Stimulated activated CD8-positive, alpha-beta memory T cell treated with anti-CD3 and anti-CD28 coated beads, Interleukin-15, amount 100 ng/mL, for 24 hours (primary cell): Measurements from ENCODE around the gene TUBA3C.

ENCODE experiments used
- DNase-seq: peaks from one replicate; pipeline ENCODE4 v3.0.0-alpha.2; 2020; ENCODE audit warnings: low read depth

The TUBA3C gene

DNA sequence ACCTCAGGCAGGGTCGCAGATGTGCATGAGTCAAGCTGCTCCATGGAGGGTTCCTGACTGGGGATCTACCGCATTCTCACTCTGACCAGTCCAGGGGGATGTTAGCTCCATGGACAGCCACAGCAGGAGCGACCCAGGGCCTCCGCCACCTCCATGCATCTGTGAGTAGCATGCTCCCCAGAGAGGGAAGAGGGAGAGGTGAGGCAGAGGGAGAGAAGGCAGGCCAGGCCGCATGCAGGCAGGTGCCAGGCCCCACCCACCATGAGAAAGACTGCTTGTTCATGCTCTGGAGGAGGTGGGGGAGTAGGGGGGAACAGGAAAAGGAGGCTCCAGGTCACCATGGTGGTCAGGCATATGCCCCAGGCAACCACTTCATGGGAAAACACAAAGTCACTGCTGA lies 20.3 kb downstream of the TUBA3C start:
- DNase-seq, result no peak

DNA sequence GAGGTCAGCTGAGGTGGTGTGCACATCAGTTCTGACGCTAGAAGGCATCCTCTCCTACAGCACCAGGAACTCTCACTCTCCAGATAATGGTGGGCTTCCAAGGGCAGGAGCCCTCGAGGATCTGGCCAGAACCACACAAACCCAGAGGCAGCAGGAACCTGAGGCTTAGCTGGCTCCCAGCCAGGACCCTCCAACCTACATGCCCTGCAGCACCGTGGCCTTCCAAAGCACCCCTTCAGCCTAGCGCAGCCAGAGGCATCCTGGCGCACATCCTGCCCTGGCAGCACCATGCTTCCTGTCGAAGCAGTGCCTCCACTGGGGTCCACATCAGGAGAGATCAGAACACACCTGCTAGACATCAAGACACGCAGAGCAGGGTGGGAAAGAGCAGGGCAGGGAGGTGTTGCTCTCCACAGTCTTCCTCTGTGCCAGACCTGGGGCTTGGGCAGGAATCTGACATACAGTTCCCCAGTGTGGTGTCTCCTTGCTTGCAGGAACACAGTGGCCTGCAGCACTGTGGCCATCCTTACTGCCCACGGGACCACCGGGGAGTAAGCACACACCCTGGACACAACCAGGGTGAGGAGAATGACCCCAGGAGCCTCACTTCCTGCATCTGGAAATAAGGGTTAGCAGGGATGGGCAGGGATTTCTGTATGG lies 21.7 kb downstream of the TUBA3C start:
- no peak for DNase-seq

DNA sequence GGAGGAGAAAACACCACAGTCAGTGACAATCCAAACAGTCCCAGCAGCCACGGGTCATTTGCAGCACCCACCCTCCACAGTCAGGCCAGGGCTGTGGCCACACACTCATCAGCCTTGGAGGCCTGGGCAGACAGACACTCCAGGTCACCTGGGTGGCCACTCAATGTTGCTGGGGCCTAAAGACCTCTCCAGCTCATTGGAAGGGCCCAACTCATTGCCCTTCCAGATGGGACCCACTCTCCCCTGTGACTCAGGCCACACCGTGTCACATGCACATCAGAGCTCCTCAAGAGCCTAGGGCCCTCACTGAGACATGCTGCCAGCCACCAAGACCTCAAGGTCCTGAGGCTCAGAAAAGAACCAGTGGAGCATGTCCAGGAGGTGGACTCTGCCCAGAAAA lies 22.4 kb downstream of the TUBA3C start:
- DNase-seq, result no peak

DNA sequence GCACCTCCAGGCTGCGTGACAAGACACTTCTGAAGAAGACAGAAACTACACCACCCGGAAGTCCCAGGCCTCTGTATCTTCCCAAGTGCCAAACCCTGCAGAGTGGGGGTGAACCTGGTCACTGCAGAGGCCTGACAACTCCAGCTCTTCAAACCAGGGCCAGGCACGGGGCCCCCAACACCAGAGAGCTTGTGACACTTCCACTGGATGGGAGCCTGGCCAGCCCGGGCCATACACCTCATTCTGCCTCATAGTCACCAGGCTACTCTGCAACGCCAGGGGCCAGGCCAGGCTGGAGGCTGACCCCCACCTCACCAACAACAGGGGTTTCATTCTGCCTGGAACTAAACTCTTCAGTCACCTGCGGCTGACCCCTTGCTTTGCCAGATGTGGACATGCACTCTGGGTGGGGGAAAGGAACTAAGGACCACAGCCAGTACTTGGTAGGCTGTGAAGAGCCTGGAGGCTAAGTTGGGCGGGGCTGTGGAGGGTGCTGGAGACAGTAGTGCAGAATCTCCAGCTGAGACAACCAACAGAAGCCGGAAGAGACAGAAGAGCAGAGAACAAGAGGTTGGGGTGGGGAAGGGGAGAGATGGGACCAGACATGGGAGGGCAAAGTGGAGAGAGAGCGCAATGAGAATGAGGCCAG lies 23.0 kb downstream of the TUBA3C start:
- DNase-seq, result no peak

DNA sequence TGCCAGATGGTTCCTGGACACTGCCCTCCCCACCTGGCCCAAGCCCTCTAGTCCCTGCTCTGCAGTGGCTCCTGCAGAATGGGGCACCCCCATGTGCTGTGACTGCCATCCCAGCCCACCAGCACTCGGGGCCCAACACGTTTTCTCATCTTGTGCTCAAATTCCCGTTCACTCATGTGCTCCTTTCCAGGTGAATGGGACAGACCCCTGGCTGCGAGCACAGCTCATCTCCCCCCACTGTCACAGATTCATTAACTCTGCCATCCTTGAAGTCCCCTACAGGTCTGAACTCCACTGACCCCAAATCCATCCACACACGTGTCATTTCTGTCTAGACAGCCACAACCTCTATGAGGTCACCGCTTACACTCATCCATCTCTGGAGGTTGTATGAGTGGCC lies 23.6 kb downstream of the TUBA3C start:
- no peak for DNase-seq

DNA sequence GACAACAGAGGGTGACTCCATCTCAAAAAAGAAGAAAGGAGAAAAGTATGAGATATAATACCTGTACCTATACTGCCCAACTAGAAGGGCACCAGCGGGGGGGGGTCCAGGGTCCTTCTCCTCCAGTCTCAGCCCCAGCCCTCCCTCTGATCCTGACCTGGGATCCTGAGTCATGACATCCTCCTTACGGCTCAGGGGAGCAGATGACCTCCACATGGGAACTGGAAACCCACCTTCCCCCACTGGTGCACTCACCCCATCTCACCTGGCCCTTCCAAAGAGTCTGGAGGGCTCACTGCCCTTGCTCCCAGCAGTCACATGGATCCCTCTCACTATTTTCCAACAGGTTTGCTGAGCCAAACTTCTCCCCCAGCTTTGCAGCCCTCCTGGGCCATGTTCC lies 24.2 kb downstream of the TUBA3C start:
- no peak for DNase-seq

DNA sequence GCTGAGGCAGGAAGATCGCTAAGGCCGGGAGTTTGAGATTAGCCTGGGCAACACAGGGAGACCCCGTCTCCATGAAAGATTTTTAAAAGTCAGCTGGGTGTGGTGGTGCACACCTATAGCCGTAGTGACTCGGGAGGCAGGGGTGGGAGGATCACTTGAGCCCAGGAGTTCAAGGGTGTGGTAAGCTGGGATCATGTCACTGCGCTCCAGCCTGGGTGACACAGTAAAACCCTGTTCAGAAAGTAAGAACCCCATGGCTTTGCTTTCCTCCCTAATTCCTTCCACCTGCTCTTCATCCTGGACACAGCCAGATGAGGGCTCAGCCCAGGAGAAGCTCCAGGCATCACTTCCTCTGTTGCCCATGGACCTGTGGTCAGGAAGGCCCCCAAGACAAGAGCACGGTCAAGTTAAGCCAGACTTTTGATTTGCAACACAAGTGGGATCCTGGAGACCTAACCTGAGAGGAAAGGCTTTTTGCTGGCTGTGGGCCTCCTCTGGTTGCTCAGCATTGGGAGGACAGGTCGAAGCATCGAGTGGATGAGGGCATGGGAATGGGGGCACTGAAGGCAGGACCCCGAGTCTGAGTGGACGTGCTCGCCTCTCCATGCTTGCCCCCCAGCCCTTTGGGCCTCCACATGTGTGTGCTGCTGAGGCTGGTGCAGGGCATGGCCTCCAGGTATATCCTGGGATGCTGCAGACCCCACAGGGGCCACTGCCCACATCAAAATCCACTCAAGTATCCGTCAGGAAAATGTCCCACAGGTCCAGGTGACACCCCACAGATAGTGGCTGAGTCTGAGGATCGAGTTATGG lies 25.4 kb downstream of the TUBA3C start:
- no peak for DNase-seq

DNA sequence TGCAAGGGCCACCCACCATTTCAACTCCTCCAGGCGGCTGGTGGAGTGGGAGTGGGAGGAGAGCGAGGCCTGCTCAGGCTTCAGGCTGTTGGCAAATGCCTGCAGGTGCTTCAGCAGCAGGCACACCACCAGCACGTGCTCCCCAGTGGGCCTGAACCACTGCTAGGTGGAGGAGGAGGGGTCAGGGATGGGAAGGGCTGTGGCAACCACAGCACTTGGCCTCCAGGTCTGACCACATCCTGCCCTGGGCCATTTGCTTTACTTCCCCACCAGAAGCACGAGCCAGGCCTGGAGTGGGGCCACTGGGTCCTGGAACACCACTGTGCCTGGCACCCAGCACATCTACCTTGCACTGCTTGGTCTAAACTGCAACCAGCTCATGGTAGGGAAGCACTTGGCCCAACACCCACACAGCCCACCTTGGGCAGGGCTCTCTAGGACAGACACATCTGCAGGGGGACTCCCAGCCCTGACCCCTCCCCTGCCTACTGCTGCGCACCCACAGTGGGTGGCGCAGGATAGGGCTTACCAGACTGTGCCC lies 26.2 kb downstream of the TUBA3C start:
- no peak for DNase-seq

DNA sequence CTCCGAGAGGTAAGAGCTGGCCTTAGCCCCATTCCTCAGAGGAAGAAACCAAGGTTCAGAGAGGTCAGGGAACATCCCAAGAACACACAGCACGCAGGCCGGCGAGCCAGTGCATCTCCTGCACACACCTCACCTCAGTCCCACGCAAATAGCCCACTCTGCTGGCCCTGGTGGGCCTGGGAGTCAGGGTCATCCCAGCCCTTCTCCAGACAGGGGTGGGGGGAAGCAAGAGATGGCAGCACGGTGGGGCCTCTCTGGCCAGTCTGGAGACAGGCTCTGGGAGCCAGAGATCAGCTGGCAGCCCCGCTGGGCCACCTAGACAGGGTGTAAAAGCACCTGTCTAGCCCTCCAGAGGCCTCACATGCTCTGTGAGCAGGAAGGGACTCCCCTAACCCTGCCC lies 26.8 kb downstream of the TUBA3C start:
- DNase-seq, result no peak

DNA sequence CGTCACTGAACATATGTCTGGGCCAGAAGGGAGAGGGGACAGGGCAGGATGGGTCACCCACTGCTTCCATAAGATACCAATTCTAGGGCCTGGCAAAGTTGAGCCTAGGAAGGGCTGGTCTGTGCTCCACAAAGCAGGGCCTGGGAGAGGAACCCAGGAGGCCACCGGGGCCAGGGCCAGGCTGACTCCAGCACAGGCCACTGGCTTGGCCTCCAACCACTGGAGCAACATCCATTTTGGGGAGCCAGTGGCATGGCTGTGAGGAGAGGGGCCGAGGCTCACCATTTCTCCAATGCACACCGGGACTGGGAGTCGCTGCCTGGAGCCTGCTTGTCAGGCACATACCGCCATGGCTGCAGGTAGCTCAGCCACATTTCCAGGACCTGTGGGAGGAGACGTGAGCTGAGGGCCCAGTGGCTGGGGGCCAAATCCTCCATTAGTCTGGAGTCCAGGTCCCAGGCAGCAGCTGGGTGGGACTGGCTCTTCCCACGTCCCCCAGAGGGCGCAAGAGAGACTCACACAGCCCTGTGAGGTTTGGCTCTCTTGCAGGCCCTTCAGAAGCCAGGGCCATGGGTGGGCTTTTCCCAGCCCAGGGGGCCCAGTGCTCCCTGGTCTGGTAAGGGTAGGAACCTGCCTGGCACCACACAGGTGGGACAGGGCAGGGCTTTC lies 27.7 kb downstream of the TUBA3C start:
- no peak for DNase-seq

DNA sequence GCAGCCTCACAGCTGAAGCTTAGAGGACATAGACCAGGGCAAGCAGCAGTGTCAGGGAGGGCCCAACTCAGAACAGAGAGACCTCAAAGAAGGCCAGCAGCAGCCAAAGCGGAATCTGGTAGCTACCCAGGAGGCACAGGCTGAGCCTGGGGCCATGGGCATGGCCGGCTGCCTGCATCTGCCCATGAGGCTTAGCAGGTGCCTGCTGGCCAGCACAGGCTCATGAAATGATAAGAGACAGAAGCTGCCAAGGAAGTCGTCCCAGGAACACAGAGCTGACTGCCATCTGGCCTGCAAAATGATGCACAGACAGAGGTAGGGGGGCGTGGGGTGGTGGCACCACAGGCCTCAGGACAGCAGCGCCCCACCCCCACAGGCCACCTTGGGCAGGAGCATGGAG lies 29.2 kb downstream of the TUBA3C start:
- no peak for DNase-seq

DNA sequence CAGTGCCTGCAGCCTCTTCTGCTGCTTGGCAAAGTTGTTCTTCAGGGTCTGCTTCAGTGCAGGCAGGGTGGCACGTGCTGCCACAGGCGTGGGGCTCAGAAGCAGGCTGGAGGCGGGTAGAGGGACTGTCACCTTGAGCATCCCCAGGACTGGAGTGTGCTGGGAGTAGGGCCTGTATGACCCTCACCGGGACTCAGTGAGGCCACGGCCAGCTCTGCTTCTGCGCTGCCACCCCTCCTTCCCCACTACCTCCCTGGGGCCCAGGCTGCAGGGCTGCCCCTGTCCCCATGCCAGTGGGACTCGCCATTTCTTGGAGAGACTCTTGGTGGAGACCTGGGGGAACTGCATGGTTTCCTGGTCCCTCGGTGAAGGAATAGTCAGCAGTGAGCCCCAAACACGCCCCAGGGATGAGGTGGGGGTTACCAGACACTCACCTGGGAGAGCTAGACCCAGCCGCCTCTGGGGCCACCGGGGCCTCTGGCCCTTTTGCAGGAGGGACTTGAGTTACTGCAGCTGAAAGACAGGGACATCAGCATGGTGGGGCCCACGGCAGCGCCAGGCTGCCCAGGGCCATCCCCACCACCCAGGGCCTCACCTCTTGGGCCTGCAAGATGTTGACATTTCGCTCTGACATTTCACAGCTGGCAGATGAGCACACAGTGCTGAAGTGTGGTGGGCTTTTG lies 29.9 kb downstream of the TUBA3C start:
- no peak for DNase-seq

DNA sequence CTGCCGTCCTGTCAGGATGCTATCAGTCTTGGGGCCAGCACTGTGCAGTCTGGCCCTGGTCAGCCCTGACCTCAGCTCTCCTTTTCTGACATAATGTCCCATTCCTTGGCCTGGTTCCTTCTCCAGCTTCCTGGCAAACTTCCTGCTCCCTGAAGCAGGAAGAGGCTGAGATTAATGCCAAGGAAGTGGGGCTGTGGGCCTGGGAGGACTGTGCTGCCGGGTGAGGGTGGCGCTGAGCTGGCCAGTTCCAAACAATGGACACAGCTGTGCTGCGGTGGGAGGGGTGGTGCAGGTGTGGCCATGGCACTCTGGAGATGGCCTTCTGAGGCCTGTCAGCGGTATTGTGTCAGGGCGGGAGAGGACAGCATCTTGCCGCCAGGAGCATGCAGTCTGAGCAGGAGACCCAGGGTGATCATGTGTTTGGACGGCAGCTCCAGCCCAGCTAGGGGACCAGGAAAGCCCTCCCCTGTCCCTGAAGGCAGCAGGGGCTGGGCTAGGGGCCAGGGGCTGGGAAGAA lies 30.9 kb downstream of the TUBA3C start:
- no peak for DNase-seq

DNA sequence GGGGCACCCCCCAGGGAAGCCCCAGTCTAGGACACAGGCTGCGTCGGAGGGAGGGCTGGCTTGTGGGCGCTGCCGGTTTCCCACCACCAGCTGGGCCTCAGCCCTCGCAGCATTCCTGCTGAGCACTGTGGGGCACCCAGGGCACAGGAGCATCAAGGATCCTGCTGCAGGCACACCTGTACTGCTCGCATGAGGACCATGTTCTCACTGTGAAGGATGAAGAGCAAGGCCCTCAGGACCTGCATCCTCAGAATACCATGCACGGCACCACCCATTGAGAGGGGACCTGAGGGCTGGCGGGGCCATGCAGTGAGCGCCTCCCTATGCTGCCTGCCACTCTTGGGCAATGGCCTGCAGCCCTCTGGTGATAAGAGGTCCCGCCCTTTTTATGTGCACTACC lies 31.4 kb downstream of the TUBA3C start:
- no peak for DNase-seq

DNA sequence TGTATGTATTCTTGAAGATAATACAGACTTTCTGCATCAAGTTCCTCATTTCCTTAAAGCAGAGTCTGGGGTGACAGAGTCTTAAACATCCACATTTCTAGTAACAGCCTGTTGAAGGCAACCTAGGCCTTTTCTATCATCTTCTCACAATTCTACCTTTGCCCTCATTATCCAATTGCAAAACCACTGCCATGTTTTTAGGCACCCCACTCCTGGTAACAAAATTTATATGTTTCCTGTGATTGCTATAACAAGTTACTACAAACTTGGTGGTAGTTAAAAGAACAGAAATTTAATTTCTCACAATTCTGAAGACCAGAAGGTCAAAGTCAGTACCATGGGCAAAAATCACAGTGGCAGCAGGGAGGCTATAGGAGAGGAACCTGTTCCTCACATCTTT lies 33.1 kb downstream of the TUBA3C start:
- DNase-seq, result no peak
